HEK293T (cell line): ENCODE measurements around the gene GLRX2.

Source experiments
- BHLHE40 ChIP-seq: fragments of 450-650 bp; IDR thresholded peaks from 2 replicates; pipeline ENCODE4 v1.6.1; 2016; ENCODE audit warnings: mild to moderate bottlenecking, moderate library complexity, borderline replicate concordance
- CTBP1 ChIP-seq: fragments of 450-650 bp; IDR thresholded peaks from 2 replicates; pipeline ENCODE4 v1.6.1; 2016; ENCODE audit warnings: borderline replicate concordance
- FOXK2 ChIP-seq: fragments of 450-650 bp; IDR thresholded peaks from 2 replicates; pipeline ENCODE4 v1.6.1; 2016; ENCODE audit warnings: mild to moderate bottlenecking
- NFRKB ChIP-seq: fragments of 450-650 bp; IDR thresholded peaks from 2 replicates; pipeline ENCODE4 v1.6.1; 2016; ENCODE audit warnings: mild to moderate bottlenecking, moderate library complexity

GRCh38 chr1:193141804-193142203 lies 36.6 kb upstream of the GLRX2 start:
- TF ChIP-seq CTBP1 = no peak
- no peak for TF ChIP-seq NFRKB
- TF ChIP-seq BHLHE40 = no peak
- TF ChIP-seq FOXK2 = no peak
